ENCODE results near the gene NFIX.
A peak's percentile ranks its signal among the peaks of the same experiment; 100 is the strongest.

Gene NFIX

DNA sequence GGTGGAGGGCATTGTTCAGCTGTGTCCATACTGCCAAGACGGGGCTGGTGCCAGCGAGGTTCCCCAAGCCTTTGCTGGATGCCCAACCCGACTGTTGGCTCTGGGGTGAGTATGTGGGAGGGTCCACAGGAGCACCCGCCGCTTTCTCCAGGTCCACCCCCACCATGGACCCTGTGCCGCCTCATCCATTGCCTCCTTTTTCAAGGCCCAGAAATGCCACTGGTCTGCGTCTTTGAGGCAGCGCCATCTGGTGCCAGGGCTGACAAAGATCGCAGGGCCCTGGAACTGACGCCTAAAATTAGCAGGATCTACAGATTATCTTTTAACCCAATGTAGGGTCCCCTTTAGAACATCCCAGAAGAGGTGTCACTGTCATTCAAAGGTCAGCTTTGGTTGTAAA, 34.6 kb downstream of the NFIX start:
- H2AFZ ChIP-seq (ENCODE audit: low read depth, low read length), result no peak overlapping the region
- no peak for TF ChIP-seq EZH2phosphoT487 (IDR thresholded peaks at IDR 0.05; ENCODE audit: low read depth)
- TF ChIP-seq CTCF (IDR thresholded peaks at IDR 0.05; ENCODE audit: low read depth, low read length), result peak; percentile 83
- H3K27ac ChIP-seq (ENCODE audit: low read length), result no peak overlapping the region
- H3K9ac ChIP-seq (ENCODE audit: low read length), result no peak overlapping the region
- no peaks in the 10 kb centered on the region for H3K36me3 ChIP-seq (replicated peaks; ENCODE audit: low read depth, low read length)
- no peaks in the 10 kb centered on the region for H4K20me1 ChIP-seq (ENCODE audit: insufficient read depth, low read length)
- H3K79me2 ChIP-seq (ENCODE audit: low read length), result no peaks in the 10 kb centered on the region
- no peaks in the 10 kb centered on the region for H3K27me3 ChIP-seq (ENCODE audit: low read depth, low read length)
- H3K9me3 ChIP-seq (ENCODE audit: insufficient read depth, low read length), result no peaks in the 10 kb centered on the region
- no peak overlapping the region for H3K4me3 ChIP-seq (ENCODE audit: low read length)
- H3K4me1 ChIP-seq (ENCODE audit: low read length), result peaks cover 31% of the 10 kb centered on the region
- no peak overlapping the region for H3K4me2 ChIP-seq (ENCODE audit: low read length)

DNA sequence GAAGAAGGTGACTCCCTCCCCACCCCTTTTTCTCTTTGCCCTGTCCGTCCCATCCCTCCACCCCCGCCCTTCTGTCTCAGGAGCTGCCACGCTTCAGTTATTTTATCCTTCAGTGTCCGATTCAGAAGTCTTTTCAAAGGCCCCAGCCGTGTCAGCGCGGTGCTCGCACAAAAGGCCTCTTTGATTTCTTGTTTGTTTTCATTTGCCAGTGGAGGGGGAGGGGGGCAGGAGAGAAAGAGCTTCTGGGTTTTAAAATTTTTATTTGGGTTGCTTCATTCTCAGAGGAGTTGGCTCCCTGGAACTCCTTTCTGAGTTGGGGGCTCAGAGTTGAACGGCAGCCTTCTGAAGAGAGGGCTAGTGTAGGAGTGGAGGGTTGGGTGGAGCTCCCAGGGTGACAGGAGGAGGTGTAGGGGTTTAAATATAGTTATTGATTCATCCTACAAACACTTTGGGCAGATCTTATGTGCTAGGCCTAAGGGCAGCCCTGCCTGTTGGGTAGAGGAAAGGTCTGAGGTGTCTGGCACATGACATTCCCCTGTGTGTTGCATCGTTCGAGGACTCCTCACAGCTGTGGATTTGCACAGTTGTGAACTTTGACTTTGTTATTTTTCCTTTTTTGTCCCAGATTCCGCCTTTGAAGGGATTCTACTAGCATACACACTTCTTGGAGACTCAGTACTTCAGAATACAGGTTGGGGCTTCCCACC, 36.8 kb downstream of the NFIX start:
- no peak overlapping the region for H3K4me3 ChIP-seq (ENCODE audit: low read length)
- no peak overlapping the region for H3K4me2 ChIP-seq (ENCODE audit: low read length)
- TF ChIP-seq CTCF (IDR thresholded peaks at IDR 0.05; ENCODE audit: low read depth, low read length) (no peak), EZH2phosphoT487 (IDR thresholded peaks at IDR 0.05; ENCODE audit: low read depth) (no peak)
- no peak overlapping the region for H3K27ac ChIP-seq (ENCODE audit: low read length)
- H3K36me3 ChIP-seq (replicated peaks; ENCODE audit: low read depth, low read length), result no peaks in the 10 kb centered on the region
- H4K20me1 ChIP-seq (ENCODE audit: insufficient read depth, low read length), result no peaks in the 10 kb centered on the region
- no peaks in the 10 kb centered on the region for H3K9me3 ChIP-seq (ENCODE audit: insufficient read depth, low read length)
- peaks cover 18% of the 10 kb centered on the region for H3K4me1 ChIP-seq (ENCODE audit: low read length)
- no peak overlapping the region for H3K9ac ChIP-seq (ENCODE audit: low read length)
- H2AFZ ChIP-seq (ENCODE audit: low read depth, low read length), result no peak overlapping the region
- H3K27me3 ChIP-seq (ENCODE audit: low read depth, low read length), result no peaks in the 10 kb centered on the region
- H3K79me2 ChIP-seq (ENCODE audit: low read length), result no peaks in the 10 kb centered on the region

DNA sequence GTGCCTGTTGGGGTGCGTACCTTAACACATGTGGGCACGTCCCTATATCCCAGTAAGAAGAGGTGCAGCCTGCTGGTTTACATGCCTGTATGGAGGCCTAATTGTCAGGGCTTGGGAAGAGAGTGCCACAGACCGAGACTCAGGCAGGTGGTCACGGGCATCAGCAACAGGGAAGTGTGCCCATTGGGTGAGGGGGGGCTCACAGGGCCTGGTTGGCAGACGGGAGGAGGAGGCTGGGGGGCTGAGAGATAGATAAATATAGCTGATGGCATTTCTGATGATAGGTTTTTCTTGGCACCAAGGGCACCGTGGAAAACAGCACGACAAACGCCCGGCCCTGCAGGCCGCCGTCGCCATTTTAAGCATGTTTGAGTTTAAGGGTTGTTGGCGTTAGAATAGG, 37.6 kb downstream of the NFIX start:
- Histone ChIP-seq H3K9ac (ENCODE audit: low read length) (no peak overlapping the region), H3K27ac (ENCODE audit: low read length) (no peak overlapping the region), H3K27me3 (ENCODE audit: low read depth, low read length) (no peaks in the 10 kb centered on the region)

GRCh38 chr19:13033244-13033643, 38.0 kb downstream of the NFIX start:
- Histone ChIP-seq H3K4me1 (ENCODE audit: low read length) (peaks cover 26% of the 10 kb centered on the region), H3K27ac (ENCODE audit: low read length) (no peak overlapping the region), H2AFZ (ENCODE audit: low read depth, low read length) (no peak overlapping the region), H3K79me2 (ENCODE audit: low read length) (no peaks in the 10 kb centered on the region), H3K9me3 (ENCODE audit: insufficient read depth, low read length) (no peaks in the 10 kb centered on the region), H3K27me3 (ENCODE audit: low read depth, low read length) (no peaks in the 10 kb centered on the region), H3K36me3 (replicated peaks; ENCODE audit: low read depth, low read length) (no peaks in the 10 kb centered on the region), H3K4me3 (ENCODE audit: low read length) (no peak overlapping the region), H4K20me1 (ENCODE audit: insufficient read depth, low read length) (no peaks in the 10 kb centered on the region), H3K9ac (ENCODE audit: low read length) (no peak overlapping the region), H3K4me2 (ENCODE audit: low read length) (0 out of 2 replicates have a peak overlapping the region, but pooled peaks have one; percentile 70)
- TF ChIP-seq CTCF (IDR thresholded peaks at IDR 0.05; ENCODE audit: low read depth, low read length) (peak; percentile 52), EZH2phosphoT487 (IDR thresholded peaks at IDR 0.05; ENCODE audit: low read depth) (no peak)

More for the DNA sequence above, 37.6 kb downstream of the NFIX start:
- H2AFZ ChIP-seq (ENCODE audit: low read depth, low read length), result no peak overlapping the region
- H3K4me1 ChIP-seq (ENCODE audit: low read length), result peaks cover 25% of the 10 kb centered on the region
- no peaks in the 10 kb centered on the region for H3K9me3 ChIP-seq (ENCODE audit: insufficient read depth, low read length)
- no peaks in the 10 kb centered on the region for H4K20me1 ChIP-seq (ENCODE audit: insufficient read depth, low read length)
- H3K4me3 ChIP-seq (ENCODE audit: low read length), result no peak overlapping the region
- no peak overlapping the region for H3K4me2 ChIP-seq (ENCODE audit: low read length)
- no peak for TF ChIP-seq EZH2phosphoT487 (IDR thresholded peaks at IDR 0.05; ENCODE audit: low read depth)
- no peak for TF ChIP-seq CTCF (IDR thresholded peaks at IDR 0.05; ENCODE audit: low read depth, low read length)
- no peaks in the 10 kb centered on the region for H3K36me3 ChIP-seq (replicated peaks; ENCODE audit: low read depth, low read length)
- no peaks in the 10 kb centered on the region for H3K79me2 ChIP-seq (ENCODE audit: low read length)

All from OCI-LY3 (cell line).